ENCODE measurements around the gene OGDH.
"Not testable (repeated sequence)": the region's sequence is repeated elsewhere in the genome, so short reads cannot be mapped to it uniquely, and the experiment has no call there.

Gene OGDH

DNA sequence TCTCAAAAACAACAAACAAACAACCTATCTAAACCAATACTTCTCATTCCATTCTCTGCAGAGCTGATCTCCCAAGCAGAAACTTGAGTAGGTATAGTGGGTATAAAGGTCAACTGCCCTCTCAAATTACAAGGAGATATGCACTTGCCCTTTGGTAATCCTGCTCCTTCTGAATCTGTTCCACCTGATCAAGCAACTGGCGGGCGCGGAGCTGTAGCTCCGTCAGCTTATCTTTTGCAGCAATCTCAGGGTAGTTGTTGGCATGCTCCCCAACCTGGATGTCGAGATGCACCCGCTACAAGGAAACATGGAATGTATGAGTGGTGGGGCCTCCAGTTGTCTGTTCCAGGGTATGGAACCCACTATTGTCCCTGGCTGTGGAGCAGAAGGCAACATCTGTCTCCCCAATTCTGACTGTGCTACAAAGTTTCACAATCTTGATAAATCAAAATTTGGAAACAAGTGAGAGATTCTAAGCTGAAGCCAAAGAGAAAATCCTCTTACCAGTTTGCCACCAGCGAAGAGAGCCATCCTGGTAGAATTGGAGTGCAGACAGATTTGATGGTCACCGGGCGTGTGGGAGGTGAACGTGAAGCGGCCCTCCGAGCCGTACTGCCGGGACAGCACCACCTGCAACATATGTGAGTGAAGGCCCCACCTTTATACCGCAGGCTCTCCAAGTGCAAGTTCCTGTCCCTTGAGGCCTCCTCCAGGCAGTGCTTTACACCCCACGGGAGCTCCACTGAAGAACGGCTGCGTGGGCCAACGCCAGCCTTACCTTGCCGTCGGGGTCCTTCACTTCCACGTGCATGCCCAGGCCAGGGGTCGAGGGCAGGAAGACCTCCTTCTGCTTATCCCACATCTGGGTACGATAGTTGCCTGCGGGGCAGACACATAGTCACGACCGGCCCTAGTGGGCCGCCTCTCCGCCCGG lies 25.2 kb upstream of the OGDH start:
- peak; percentile 61 for DNase-seq

DNA sequence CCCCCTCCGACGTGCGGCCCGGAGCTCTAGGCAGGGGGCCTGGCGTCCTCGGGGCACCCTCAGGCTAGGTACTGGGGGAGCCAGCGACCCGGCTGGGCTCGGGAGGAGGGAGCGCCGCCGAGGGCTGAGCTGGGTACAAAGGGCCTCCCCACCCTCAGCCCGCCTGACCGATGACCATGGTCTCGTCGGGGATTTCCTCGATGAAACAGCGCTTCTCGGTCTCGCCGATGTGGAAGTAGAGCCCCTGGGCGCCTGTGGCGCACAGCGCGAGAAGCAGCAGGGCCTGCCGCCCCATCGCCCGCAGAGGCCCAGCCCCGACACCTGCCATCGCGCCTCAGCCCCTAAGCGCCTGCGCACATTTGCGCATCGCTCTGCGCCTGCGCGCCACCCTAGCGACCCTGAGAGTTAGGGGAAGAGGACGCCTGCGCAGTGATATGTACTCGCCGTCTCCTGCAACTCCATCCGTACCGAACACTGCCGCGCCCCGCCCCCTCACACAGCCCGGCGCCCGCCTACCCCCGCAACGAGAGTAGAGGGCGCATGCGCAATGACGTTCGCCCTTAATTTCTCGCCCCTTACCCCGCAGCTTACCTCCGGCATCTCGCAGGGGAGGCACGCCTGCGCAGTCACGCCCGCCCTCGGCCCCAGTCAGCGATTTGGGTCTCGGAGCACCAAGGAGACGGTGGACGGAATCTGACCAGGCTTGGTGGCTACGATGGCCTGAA lies 24.4 kb upstream of the OGDH start, which contains the start of gene TMED4:
TSS of gene TMED4 (minus strand) at position 353 of the 725 bp plus-strand sequence. CDS start at position 328, 25 bp downstream.
- peak; percentile 100 for DNase-seq

DNA sequence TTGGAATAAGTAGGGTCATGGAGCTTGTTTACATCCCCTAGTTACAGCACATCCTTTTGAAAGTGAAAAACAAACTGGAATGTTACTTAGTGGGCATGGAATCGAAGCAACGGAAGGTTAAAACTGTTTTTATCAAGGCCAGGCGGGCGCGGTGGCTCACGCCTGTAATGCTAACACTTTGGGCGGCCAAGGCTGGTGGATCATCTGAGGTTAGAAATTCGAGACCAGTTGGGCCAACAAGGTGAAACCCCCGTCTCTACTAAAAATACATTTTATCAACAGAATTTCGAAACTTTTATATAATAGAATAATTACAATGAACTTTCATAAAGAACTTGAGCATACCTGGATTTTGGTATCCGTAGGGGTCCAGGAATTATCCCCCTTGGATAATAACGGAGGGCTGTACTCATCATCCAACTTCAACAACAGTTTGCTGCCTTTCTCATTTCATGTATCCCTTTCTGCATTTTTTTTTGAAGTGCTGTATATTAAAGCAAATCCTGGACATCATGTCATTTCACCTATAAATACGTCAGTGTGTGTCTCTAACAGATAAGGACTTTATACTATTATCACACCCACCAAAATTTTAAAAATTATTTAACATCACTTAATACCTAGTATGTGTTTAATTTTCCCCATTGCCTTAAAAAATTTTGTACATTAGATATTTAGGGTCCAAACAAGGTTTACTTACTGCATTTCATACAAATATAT lies 23.1 kb upstream of the OGDH start:
- DNase-seq: no peak

- peak; percentile 80 for DNase-seq
These were observed 18.4 kb upstream of the OGDH start for GRCh38 chr7:44587843-44588711.

DNA sequence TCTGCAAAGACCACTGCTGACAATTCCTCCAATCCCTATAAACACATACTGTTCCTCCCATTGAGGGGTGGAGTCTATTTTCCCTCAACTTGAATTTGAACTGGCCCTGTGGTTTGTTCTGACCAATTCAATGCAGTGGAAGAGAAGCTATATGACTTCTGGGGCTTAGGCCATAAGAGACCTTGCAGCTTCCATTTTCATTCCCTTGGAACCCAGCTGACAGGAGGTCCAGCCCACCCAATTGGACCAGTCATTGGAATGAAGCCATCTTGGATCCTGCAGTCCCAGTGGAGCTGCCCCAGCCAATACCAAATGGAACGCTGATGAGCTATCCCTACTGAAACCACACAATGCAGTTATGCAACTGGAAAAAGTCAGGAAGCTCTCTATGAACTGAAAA lies 15.5 kb upstream of the OGDH start:
- no peak for DNase-seq

DNA sequence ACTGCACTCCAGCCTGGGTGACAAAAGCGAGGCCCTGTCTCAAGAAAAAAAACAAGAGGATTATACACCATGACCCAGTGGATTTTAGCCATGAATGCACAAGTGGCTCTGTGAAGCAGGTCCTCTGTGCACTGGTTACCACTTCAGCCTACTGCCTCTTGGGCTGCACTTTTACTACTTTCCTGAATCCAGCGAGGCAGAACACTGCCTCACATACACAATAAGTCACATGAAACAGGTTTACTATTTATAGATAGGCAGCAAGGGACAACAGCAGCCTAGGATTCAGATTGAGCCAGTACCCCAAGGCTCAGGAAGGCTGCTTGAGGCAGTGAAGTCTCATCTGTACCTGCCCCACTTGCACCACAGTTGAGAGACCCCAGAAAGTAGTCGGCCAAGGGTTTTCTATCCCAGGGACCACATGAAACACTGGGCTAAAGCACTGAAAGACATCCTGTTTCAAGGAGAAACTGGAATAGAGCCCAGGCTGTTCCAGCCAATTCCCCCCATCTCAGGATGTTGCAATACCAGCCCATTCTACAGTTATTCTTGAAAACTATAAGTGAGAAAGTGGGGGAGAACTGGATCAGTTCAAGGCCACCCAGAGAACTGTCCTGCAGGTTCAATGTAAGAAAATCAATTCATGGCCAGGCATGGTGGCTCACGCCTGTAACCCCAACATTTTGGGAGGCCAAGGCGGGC lies 10.3 kb upstream of the OGDH start:
- no peak for DNase-seq

GRCh38 chr7:44597181-44597580 lies 9.2 kb upstream of the OGDH start:
- not testable (repeated sequence) for DNase-seq

GRCh38 chr7:44599222-44599621 lies 7.2 kb upstream of the OGDH start:
- DNase-seq: no peak

DNA sequence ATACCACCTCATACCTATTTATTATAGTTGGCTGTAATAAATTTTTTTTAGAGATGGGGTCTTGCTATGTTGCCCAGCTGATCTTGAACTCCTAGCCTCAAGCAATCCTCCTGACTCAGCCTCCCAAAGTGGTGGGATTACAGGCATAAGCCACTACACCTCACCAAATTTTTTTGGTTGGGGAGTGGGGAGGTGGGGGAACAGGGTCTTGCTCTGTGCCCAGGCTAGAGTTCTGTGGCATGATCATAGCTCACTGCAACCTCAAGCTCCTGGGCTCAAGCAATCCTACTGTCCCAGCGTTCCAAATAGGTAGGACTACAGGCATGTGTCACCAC lies 3.9 kb upstream of the OGDH start:
- DNase-seq: no peak

GRCh38 chr7:44603193-44603592 lies 3.2 kb upstream of the OGDH start:
- DNase-seq: no peak

DNA sequence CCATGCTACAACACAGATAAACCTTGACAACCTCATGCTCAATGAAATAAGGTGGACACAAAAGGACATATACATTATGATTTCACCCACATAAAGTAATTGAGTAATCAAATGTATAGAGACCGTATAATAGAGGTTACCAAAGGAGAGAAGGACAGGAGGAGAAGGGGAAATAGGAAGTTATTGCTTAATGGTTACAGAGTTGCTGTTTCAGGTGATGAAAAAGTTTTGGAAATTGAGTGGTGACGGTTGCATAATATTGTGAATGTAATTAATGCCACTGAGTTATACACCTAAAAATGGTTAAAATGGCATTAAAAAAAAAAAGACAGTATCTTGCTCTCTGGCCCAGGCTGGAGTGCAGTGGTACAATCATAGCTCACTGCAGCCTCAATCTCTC lies 1.5 kb upstream of the OGDH start:
- no peak for DNase-seq

DNA sequence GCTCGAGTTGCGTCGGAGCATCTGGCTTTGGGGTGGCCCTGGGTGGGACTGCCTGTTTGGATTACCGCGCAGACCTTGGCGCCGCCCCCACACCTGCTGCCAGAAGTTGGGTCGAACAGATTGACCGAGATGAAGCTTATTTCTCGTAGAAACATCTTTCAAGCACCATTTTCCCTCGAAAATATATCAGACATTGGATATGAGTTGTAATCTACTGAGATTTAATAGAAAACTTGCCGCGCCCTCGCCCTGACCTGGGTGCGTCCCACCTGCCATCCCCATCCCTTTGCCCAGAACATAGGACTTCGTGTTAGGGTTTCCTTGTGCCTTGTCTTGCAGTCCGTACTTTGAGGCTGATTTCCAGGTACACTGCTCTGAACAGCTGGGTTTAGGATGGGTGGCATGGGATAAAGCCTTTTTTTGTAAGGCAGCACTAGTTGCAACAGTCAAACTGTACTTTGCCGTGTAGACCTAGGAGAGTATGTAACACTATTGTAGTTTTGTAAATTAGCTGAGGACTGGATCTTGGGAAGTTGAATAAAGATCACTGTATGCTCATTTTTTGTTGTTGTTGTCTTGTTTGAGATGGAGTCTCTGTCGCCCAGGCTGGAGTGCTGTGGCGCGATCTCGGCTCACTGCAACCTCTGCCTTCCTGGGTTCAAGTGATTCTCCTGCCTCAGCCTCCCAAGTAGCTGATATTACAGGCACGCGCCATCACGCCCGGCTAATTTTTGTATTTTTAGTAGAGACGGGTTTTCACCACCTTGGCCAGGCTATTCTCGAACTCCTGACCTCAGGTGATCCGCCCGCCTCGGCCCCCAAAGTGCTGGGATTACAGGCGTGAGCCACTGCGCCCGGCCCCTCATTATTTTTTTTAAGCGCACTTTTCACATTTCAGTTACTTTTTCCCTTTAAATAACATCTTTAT lies 978 bp downstream of the OGDH start:
- DNase-seq: no peak

- DNase-seq: peak; percentile 58
These were observed 2.7 kb downstream of the OGDH start for GRCh38 chr7:44608916-44609648.

- DNase-seq: no peak
These were observed 3.4 kb downstream of the OGDH start for GRCh38 chr7:44609829-44610228.

DNA sequence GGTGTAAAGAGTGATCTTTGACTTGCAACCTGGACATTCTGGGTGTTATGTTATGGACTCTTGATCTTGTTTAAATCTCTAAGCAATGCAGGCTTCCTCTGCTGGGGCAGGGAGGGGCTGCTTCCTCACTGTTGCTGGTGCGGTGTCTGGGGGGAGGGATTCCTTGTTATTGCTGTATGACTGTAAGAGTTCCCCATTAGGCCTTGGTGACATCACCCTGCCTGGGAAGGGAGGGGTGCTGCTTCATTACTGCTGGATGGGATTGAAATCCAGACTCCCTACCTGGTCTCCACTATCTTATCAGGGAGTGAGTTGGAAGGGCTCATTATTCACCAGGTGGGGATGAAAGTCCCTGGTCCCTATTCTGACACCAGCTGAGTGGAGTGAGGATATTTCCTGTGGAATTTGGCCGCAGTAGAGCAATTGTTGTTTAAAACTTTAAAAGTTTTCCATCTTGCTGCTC lies 8.8 kb downstream of the OGDH start:
- DNase-seq: peak; percentile 59

- no peak for DNase-seq
These were observed 9.4 kb downstream of the OGDH start for GRCh38 chr7:44615793-44616192.

DNA sequence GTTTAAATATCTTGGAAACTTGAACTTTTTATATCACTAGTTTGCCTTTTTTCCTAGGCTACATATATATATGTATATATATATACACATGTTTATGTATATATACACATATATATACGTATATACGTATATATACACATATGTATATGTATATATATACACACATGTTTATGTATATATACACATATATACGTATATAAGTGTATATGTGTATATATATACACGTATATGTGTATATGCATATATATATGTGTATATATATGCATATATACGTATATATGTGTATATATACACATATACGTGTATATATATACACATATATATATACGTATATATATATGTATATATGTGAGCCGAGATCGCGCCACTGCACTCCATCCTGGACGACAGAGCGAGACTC lies 10.1 kb downstream of the OGDH start:
- DNase-seq: no peak

- DNase-seq: no peak
These were observed 10.9 kb downstream of the OGDH start for GRCh38 chr7:44617225-44617890.

DNA sequence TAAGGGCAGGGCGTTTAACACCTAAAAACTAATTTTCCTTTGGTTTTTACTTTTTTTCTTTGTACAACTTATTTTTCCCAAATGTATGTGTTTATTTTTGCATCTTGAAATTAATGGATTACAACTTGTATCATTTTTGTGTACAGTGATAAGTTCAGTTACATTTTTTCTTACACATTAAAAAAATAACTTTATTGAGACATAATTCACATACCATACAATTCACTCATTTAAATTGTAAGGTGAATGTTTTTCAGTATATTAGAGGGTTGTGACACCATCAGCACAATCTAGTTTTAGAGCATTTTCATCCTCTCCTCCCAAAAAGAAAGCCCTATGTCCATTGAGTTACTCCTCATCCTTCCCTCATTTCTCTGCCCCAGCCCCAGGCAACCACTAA lies 11.6 kb downstream of the OGDH start:
- DNase-seq: no peak

All from CD4-positive, alpha-beta T cell treated with Interleukin-10 for 1 hour (primary cell).